Measurements from ENCODE around the gene SRGAP2C.
"Not testable (repeated sequence)": the region's sequence is repeated elsewhere in the genome, so short reads cannot be mapped to it uniquely, and the experiment has no call there.

The SRGAP2C gene

GRCh38 chr1:121184290-121185127, at the start of gene SRGAP2C, which contains the start of gene FAM72B:
SRGAP2C (plus strand) TSS chr1:121184975; CDS start chr1:121187447, 2,472 bp downstream.
FAM72B (minus strand) TSS chr1:121184340; CDS start chr1:121183489, 851 bp downstream.
- peak; percentile 100 for DNase-seq (ENCODE audit: low read depth)

- not testable (repeated sequence) for DNase-seq (ENCODE audit: low read depth)
These were observed 44.4 kb upstream of the SRGAP2C start for GRCh38 chr1:121140393-121140792.

- not testable (repeated sequence) for DNase-seq (ENCODE audit: low read depth)
These were observed 36.1 kb upstream of the SRGAP2C start for GRCh38 chr1:121148489-121149190.

- DNase-seq (ENCODE audit: low read depth), result not testable (repeated sequence)
These were observed 33.5 kb upstream of the SRGAP2C start for GRCh38 chr1:121151294-121151693.

GRCh38 chr1:121152788-121153187, 32.0 kb upstream of the SRGAP2C start:
- DNase-seq (ENCODE audit: low read depth), result not testable (repeated sequence)

- not testable (repeated sequence) for DNase-seq (ENCODE audit: low read depth)
These were observed 30.0 kb upstream of the SRGAP2C start for GRCh38 chr1:121154811-121155210.

GRCh38 chr1:121155671-121156358, 29.0 kb upstream of the SRGAP2C start:
- DNase-seq (ENCODE audit: low read depth), result peak; percentile 31

- DNase-seq (ENCODE audit: low read depth), result not testable (repeated sequence)
These were observed 27.7 kb upstream of the SRGAP2C start for GRCh38 chr1:121156958-121157603.

- not testable (repeated sequence) for DNase-seq (ENCODE audit: low read depth)
These were observed 27.2 kb upstream of the SRGAP2C start for GRCh38 chr1:121157609-121158008.

GRCh38 chr1:121160118-121160517, 24.7 kb upstream of the SRGAP2C start:
- DNase-seq (ENCODE audit: low read depth), result peak; percentile 0

- DNase-seq (ENCODE audit: low read depth), result not testable (repeated sequence)
These were observed 23.4 kb upstream of the SRGAP2C start for GRCh38 chr1:121161199-121161901.

GRCh38 chr1:121163850-121164757, 20.7 kb upstream of the SRGAP2C start:
- peak; percentile 87 for DNase-seq (ENCODE audit: low read depth)

- peak; percentile 73 for DNase-seq (ENCODE audit: low read depth)
These were observed 19.5 kb upstream of the SRGAP2C start for GRCh38 chr1:121165296-121165695.

- not testable (repeated sequence) for DNase-seq (ENCODE audit: low read depth)
These were observed 17.5 kb upstream of the SRGAP2C start for GRCh38 chr1:121167225-121167738.

GRCh38 chr1:121168152-121168668, 16.6 kb upstream of the SRGAP2C start:
- not testable (repeated sequence) for DNase-seq (ENCODE audit: low read depth)

- not testable (repeated sequence) for DNase-seq (ENCODE audit: low read depth)
These were observed 8.1 kb upstream of the SRGAP2C start for GRCh38 chr1:121176649-121177048.

- DNase-seq (ENCODE audit: low read depth), result not testable (repeated sequence)
These were observed 6.6 kb upstream of the SRGAP2C start for GRCh38 chr1:121178197-121178596.

- not testable (repeated sequence) for DNase-seq (ENCODE audit: low read depth)
These were observed 908 bp upstream of the SRGAP2C start for GRCh38 chr1:121183867-121184266.

GRCh38 chr1:121185140-121185708, 449 bp downstream of the SRGAP2C start:
- DNase-seq (ENCODE audit: low read depth), result not testable (repeated sequence)

Data from amniotic epithelial cell (primary cell).